ENCODE measurements around the gene HIVEP3.
A peak's percentile ranks its signal among the peaks of the same experiment; 100 is the strongest.

Gene HIVEP3

DNA sequence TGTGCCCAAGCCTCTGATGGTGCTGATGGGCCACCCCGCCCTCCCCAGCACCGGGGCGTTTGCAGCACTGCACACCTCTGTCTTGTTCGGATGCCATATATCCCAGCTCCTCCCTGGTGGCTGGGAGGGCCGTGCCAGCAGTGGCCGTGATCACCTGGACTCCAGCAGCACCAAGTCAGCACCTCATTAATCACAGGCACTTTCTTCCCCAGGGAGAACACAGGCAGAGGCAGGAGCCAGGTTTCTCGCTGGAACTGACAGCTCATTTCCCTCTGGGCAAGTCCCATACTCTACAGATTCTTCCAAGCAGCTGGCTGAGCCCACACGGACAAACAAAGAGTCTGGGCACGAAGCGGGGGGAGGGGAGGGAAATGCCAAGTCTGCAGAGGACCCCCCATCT is 292.6 kb downstream of the HIVEP3 start:
- peak; percentile 89 for DNase-seq (ENCODE audit: low read depth)

DNA sequence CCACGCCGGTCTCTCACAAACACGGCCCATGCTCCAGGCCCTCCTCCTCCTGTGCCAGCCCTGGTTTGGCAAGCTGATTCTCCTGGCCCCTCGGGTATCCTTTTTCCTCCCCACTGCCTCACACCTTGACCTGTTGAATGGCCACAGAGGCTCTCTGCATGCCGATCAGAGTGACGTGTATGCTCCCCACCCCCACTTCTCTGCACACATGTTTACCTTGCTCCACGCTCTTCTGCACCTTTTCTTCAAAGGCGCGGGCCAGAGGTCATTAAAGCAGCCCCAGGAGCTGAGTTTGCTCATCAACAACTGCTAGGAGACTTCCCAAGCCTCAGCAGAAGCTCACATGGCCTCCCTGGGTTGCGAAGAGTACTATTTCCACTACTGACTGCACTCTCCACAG is 295.0 kb downstream of the HIVEP3 start:
- H3K4me3 ChIP-seq (ENCODE audit: low read length), result no peak overlapping the region
- TF ChIP-seq, protein P1, sequence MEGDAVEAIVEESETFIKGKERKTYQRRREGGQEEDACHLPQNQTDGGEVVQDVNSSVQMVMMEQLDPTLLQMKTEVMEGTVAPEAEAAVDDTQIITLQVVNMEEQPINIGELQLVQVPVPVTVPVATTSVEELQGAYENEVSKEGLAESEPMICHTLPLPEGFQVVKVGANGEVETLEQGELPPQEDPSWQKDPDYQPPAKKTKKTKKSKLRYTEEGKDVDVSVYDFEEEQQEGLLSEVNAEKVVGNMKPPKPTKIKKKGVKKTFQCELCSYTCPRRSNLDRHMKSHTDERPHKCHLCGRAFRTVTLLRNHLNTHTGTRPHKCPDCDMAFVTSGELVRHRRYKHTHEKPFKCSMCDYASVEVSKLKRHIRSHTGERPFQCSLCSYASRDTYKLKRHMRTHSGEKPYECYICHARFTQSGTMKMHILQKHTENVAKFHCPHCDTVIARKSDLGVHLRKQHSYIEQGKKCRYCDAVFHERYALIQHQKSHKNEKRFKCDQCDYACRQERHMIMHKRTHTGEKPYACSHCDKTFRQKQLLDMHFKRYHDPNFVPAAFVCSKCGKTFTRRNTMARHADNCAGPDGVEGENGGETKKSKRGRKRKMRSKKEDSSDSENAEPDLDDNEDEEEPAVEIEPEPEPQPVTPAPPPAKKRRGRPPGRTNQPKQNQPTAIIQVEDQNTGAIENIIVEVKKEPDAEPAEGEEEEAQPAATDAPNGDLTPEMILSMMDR (IDR thresholded peaks at IDR 0.05; ENCODE audit: insufficient read depth, low read depth, low read length, missing control alignments), result no peak
- DNase-seq (ENCODE audit: low read depth), result no peak

More for the DNA sequence above, 292.6 kb downstream of the HIVEP3 start:
- H3K4me3 ChIP-seq (ENCODE audit: low read length), result no peak overlapping the region
- TF ChIP-seq, protein P1 (IDR thresholded peaks at IDR 0.05; ENCODE audit: insufficient read depth, low read depth, low read length, missing control alignments), result no peak

DNA sequence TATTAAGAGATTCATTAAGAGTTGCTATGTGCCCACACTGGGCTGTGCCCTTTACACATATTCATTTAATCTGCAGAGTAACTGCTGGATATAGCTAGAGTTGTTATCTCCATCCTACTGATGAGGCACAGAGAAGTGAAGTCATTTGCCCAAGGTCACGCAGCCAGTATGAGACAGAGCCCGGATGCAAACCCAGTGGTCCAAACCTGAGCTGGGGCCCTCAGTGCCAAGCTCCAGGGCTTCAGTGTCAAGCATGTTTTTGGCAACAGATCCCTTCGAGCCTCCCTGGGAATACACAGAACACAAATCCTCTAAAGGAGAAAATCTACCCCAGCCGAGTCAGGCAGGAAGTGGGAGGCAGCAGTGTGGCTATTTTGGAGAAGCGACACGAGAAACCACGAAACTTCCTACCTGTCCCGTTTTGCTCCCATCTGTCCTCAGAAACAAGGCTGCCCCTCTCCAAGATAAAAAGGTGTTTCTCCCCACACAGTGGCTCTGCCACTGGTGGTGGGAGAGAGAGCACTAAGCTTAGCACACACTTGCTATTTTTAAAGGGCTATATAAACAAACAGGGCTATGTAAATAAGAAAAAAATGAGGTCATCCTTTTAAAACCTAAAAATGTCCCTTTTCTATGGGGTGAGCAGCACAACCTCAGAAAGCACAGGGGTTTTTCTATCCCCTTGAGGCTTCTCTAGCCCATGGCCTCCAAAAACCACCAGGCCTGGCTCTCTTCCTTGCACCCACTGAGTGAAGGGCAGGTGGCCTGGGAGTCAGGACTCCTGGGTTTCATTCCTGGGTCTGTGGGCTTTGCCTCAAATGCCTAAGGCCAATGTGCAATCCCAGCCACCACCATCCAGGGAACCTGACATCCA is 295.6 kb downstream of the HIVEP3 start:
- H3K4me3 ChIP-seq (ENCODE audit: low read length), result no peak overlapping the region
- no peak for DNase-seq (ENCODE audit: low read depth)
- TF ChIP-seq, protein P1 (IDR thresholded peaks at IDR 0.05; ENCODE audit: insufficient read depth, low read depth, low read length, missing control alignments), result no peak

GRCh38 chr1:41622402-41622801 is 296.3 kb downstream of the HIVEP3 start:
- TF ChIP-seq, protein P1 (IDR thresholded peaks at IDR 0.05; ENCODE audit: insufficient read depth, low read depth, low read length, missing control alignments), result no peak
- H3K4me3 ChIP-seq (ENCODE audit: low read length), result no peak overlapping the region
- DNase-seq (ENCODE audit: low read depth), result no peak

DNA sequence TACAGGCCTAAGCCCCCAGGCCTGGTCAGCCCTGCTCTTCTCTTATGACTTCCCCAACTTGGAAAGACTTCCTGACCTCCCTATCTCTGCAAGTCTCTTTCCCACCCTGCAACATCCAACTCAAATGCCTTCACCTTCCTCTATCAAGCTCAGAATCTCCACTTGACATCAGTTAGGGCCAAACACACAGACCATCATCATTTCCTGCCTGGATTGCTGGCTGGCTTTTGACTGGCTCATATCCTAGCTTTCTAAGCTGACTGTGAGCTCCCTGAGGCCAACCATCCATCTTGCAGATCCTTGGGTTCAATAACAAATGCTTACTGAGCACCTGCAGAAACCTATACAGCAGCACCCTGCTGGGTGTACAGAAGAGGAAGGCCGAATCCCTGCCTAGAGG is 296.9 kb downstream of the HIVEP3 start:
- H3K4me3 ChIP-seq (ENCODE audit: low read length), result no peak overlapping the region
- TF ChIP-seq, protein P1 (IDR thresholded peaks at IDR 0.05; ENCODE audit: insufficient read depth, low read depth, low read length, missing control alignments), result no peak
- no peak for DNase-seq (ENCODE audit: low read depth)

GRCh38 chr1:41621256-41621655 is 297.5 kb downstream of the HIVEP3 start:
- DNase-seq (ENCODE audit: low read depth), result no peak
- no peak overlapping the region for H3K4me3 ChIP-seq (ENCODE audit: low read length)
- TF ChIP-seq, protein P1 (IDR thresholded peaks at IDR 0.05; ENCODE audit: insufficient read depth, low read depth, low read length, missing control alignments), result no peak

All from epithelial cell of esophagus (primary cell).